Left lung (tissue), 10 donors: ENCODE measurements around the gene KCTD20. TPM values are rescaled to one million over a fixed set of nuclear protein-coding genes. Genes with fewer than 3 reads are reported as not detected.

Experiments
- ATAC-seq: fragments of 200-7000 bp; cut with Tn5 transposase; one replicate; pipeline ENCODE4 v1.9.1; 2020; ENCODE audit warnings: moderate library complexity
- DNase-seq, 4 donors: peaks; one replicate each; pipeline ENCODE4 v3.0.0-alpha.2; 2013 to 2020
- H3K27ac ChIP-seq, 2 donors: fragments of 200-600 bp; sonication (generic) in 1 of 2; one replicate each; pipeline versions ENCODE4 v1.5.0 to v1.8.0; 2020 to 2021
- H3K27me3 ChIP-seq, 2 donors: fragments of 200-600 bp; sonication (generic) in 1 of 2; one replicate each; pipeline versions ENCODE4 v1.5.0 to v1.8.0; 2020 to 2021
- H3K36me3 ChIP-seq, 2 donors: fragments of 200-600 bp; sonication (generic) in 1 of 2; one replicate each; pipeline versions ENCODE4 v1.5.0 to v1.8.0; 2020 to 2021
- H3K4me1 ChIP-seq, 2 donors: fragments of 200-600 bp; one replicate each; pipeline ENCODE4 v1.8.0; 2021
- H3K4me3 ChIP-seq, 2 donors: fragments of 200-600 bp; sonication (generic) in 1 of 2; one replicate each; pipeline versions ENCODE4 v1.5.0 to v1.8.0; 2020 to 2021; ENCODE audit warnings: mild to moderate bottlenecking in 1 of 2
- H3K9me3 ChIP-seq, 2 donors: fragments of 200-600 bp; sonication (generic) in 1 of 2; one replicate each; pipeline versions ENCODE4 v1.5.0 to v1.8.0; 2020 to 2021
- intact Hi-C, 2 donors: fragments of 100-400 bp; cut with DNase I; formaldehyde crosslinking; loops; one replicate each; pipeline versions ENCODE4 v1.11.2 to v1.14.2; 2022
- polyA plus RNA-seq, 6 donors: library from polyadenylated mRNA; unstranded; fragments of 120-200 nt; gene quantifications; one replicate each; pipeline ENCODE4 v1.2.1, GENCODE V29; 2013; ENCODE audit not compliant: insufficient read length in 6 of 6
- total RNA-seq, 2 donors: library from RNA; stranded (reverse); fragmentation: NEBNext Ultra II Directional; extraction: Animal tissue kit (Norgen Biotek cat#: 25700); gene quantifications; one replicate each; pipeline ENCODE4 v1.2.1, GENCODE V29; 2021
- TF ChIP-seq, protein P1 (sequence below), 2 donors: fragments of 200-600 bp; sonication (generic) in 1 of 2; IDR thresholded peaks; one replicate each; pipeline versions ENCODE4 v1.5.0 to v1.8.0; 2021; ENCODE audit warnings: antibody characterized with exemption in 2 of 2
- donor health status: DM: no; HTN: yes; CAD: no.
- donor health status: DM: no; HTN: no; CAD: no.

Gene KCTD20
- total and polyA plus RNA-seq, 8 donors = 47.4 to 54.7 (median 53.0) TPM

DNA sequence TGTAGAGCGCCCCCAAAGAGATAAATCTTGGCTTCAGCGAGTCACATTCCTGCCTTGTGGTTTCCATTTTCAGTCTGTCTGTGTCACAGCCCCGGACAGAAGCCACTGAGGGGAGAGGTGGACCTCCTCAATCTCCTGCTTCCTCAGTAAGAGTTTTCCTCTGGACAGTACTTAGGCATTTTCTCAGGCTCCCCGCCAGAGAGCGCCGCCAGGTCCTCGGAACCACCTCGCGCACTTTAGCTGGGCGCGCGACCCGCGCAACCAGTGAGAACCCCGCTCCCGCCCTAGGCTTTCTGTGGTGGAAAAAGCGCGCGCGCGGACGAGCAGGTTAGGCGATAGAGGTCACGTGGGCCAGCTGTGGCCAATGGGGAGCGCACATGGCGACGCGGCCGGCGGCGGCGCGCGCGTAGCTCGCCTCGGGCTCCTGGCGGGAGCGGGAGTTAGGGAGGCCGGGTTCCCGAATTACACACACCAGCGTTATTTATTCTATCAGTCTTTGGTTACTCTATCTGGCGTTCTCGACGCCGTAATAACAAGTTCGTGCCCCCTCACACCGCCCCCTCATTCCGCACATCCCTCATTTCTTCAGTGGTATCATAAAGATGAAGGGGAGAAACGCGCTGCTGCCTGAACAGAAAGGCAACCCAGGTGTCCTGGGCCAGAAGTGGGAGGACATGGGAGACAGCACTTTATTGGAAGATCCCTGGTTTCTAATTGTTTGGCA lies 19.5 kb upstream of the KCTD20 start:
- H3K4me3 ChIP-seq = peak overlapping the region; percentile 47 to 53
- H3K4me1 ChIP-seq = peaks cover 5 to 8% of the 10 kb centered on the region in 2 donors
- TF ChIP-seq, protein P1, sequence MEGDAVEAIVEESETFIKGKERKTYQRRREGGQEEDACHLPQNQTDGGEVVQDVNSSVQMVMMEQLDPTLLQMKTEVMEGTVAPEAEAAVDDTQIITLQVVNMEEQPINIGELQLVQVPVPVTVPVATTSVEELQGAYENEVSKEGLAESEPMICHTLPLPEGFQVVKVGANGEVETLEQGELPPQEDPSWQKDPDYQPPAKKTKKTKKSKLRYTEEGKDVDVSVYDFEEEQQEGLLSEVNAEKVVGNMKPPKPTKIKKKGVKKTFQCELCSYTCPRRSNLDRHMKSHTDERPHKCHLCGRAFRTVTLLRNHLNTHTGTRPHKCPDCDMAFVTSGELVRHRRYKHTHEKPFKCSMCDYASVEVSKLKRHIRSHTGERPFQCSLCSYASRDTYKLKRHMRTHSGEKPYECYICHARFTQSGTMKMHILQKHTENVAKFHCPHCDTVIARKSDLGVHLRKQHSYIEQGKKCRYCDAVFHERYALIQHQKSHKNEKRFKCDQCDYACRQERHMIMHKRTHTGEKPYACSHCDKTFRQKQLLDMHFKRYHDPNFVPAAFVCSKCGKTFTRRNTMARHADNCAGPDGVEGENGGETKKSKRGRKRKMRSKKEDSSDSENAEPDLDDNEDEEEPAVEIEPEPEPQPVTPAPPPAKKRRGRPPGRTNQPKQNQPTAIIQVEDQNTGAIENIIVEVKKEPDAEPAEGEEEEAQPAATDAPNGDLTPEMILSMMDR (IDR thresholded peaks at IDR 0.05) = peak; percentile 45 to 56
- intact Hi-C loops = no loop called here
- peak; percentile 99 for ATAC-seq
- peak overlapping the region; percentile 76 to 81 for H3K27ac ChIP-seq
- no peaks in the 10 kb centered on the region for H3K36me3 ChIP-seq
- DNase-seq = peak; percentile 96 to 100 (median 99)
- no peaks in the 10 kb centered on the region for H3K9me3 ChIP-seq
- H3K27me3 ChIP-seq = no peaks in the 10 kb centered on the region

DNA sequence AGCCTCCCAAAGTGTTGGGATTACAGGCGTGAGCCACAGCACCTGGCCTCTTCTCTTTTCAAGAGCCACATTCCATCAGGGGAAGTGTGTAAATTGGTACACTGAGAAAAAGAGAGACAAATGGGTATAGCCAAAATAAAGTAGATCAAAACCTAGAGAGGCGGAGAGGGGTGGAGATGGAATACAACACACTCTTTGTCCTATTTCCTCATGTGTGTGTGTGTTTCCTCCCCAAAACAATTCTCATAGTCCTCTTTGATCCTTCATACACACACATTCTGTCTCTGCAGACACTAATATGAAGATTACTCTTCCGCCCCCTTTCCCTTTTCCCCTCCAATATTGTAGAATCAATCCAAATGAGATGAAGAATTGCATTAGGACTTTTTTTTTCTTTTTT lies 16.2 kb upstream of the KCTD20 start:
- intact Hi-C loops = no loop called here
- no peaks in the 10 kb centered on the region for H3K9me3 ChIP-seq
- DNase-seq = no peak
- peaks cover 5 to 8% of the 10 kb centered on the region in 2 donors for H3K4me1 ChIP-seq
- no peaks in the 10 kb centered on the region for H3K27me3 ChIP-seq
- no peak overlapping the region for H3K27ac ChIP-seq
- H3K4me3 ChIP-seq = no peak overlapping the region
- TF ChIP-seq, protein P1 (IDR thresholded peaks at IDR 0.05) = no peak
- H3K36me3 ChIP-seq = no peaks in the 10 kb centered on the region
- no peak for ATAC-seq

DNA sequence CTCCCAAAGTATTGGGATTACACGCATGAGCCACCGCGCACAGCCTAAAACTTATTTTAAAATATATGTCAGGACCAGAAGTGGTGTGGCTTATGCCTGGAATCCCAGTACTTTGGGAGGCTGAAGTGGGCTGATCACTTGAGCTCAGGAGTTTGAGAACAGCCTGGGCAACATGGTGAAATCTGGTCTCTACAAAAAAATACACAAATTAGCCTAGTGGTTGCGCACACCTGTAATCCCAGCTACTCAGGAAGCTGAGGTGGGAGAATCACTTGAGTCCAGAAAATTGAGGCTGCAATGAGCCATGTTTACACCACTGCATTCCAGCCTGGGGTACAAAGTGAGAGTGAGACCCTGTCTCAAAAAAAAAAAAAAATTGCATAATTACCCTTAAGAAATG lies 13.9 kb upstream of the KCTD20 start:
- no peaks in the 10 kb centered on the region for H3K4me1 ChIP-seq
- intact Hi-C loops = no loop called here
- no peaks in the 10 kb centered on the region for H3K9me3 ChIP-seq
- H3K36me3 ChIP-seq = no peaks in the 10 kb centered on the region
- ATAC-seq = peak; percentile 26
- no peak for DNase-seq
- no peak overlapping the region for H3K27ac ChIP-seq
- no peak overlapping the region for H3K4me3 ChIP-seq
- H3K27me3 ChIP-seq = no peaks in the 10 kb centered on the region
- TF ChIP-seq, protein P1 (IDR thresholded peaks at IDR 0.05) = peak in 1 of 2 donors; percentile 13

DNA sequence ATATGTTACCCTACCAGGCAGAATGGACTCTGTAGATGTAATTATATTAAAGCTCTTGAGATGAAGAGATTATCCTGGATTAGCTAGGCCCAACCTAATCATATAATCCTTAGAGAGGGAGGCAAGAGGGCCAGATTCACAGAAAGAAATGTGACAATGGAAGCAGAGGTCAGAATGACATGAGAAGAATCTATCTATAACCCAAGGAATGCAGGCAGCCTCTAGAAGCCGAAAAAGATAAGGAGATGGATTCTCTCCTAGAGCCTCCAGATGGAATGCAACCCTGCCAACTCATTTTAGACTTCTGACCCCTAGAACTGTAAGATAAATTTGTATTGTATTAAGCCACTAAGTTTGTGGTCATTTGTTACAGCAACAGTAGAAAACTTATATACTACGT lies 12.4 kb upstream of the KCTD20 start:
- H3K4me1 ChIP-seq = no peaks in the 10 kb centered on the region
- TF ChIP-seq, protein P1 (IDR thresholded peaks at IDR 0.05) = no peak
- no peaks in the 10 kb centered on the region for H3K36me3 ChIP-seq
- no peaks in the 10 kb centered on the region for H3K9me3 ChIP-seq
- ATAC-seq = no peak
- intact Hi-C loops = no loop called here
- H3K27ac ChIP-seq = no peak overlapping the region
- no peaks in the 10 kb centered on the region for H3K27me3 ChIP-seq
- no peak for DNase-seq
- H3K4me3 ChIP-seq = no peak overlapping the region

DNA sequence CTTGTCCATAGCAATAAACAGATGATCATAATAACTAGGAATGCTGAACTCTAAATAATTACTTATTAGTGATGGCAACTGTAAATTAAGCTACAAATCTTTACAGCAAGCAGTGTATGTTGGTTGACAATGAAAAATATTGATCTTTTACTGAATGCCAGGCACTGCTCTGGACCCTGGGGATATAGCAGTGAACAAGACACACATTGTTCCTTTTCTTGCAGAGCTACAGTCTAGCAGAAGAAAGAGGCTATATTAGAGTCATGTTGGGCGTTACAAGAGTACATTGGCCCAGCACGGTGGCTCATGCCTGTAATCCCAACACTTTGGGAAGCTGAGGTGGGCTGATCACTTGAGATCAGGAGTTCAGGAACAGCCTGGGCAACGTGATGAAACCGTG lies 11.6 kb upstream of the KCTD20 start:
- Histone ChIP-seq H3K4me3 (no peak overlapping the region), H3K27me3 (no peaks in the 10 kb centered on the region), H3K9me3 (no peaks in the 10 kb centered on the region), H3K27ac (no peak overlapping the region), H3K36me3 (no peaks in the 10 kb centered on the region), H3K4me1 (no peaks in the 10 kb centered on the region)
- DNase-seq (no peak), ATAC-seq (no peak)
- TF ChIP-seq, protein P1 (IDR thresholded peaks at IDR 0.05) = no peak
- intact Hi-C loops = no loop called here
